ENCODE data around the gene SLC13A4. TPM values are rescaled to one million over a fixed set of nuclear protein-coding genes. Genes with fewer than 3 reads are reported as not detected.

Gene SLC13A4
- total RNA-seq, 1 experiment from 2014 or later, result not detected

DNA sequence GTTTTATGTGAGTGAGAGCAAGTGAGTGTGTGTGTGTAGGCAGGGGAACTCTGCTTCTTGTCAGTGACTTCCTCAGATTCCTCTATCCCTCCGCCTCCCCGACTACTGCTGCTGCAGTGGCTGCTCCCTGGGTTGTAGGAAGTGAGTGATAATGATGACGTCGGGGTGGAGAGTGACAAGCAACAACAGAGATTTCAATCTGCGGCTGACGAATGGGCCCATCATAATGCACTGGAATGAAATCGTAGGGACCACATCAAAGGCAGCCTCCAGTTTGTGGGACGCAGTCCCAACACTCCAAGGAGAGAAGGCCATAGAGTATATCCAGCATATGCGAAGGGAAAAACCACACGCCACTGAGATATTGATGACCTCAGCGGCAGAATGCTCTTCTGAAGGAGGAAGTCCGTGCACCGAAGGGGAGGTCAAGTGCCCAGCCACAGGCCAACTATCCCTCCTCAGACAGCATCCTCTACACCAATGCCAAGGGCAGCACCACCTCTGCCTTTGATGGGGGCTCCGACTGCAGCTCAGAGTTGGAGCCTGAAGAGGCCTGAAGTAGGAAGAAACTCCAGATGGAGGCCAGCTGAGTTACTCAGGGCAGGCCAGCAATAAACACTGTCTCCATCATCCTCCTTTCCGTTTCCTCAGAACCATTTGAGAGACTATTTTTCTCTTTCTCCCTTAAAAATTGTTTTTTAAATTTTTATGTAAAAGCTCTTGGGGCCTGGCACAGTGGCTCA lies 77.0 kb downstream of the SLC13A4 start:
- intact Hi-C loops (cut with micrococcal nuclease; ENCODE audit: unreplicated experiment), result no loop called here
- no peaks in the 10 kb centered on the region for H3K9me3 ChIP-seq (ENCODE audit: low read depth, low read length, poor library complexity, severe bottlenecking)
- ChIA-PET CTCF (interaction anchor here (0.5 kb wide), 1 partner anchor 12 kb away, joined by 4 read pairs; the partner anchor contains the start of gene STMP1), POLR2A (ENCODE audit: low non-redundant PET) (no interaction called here)
- TF ChIP-seq, protein P1, sequence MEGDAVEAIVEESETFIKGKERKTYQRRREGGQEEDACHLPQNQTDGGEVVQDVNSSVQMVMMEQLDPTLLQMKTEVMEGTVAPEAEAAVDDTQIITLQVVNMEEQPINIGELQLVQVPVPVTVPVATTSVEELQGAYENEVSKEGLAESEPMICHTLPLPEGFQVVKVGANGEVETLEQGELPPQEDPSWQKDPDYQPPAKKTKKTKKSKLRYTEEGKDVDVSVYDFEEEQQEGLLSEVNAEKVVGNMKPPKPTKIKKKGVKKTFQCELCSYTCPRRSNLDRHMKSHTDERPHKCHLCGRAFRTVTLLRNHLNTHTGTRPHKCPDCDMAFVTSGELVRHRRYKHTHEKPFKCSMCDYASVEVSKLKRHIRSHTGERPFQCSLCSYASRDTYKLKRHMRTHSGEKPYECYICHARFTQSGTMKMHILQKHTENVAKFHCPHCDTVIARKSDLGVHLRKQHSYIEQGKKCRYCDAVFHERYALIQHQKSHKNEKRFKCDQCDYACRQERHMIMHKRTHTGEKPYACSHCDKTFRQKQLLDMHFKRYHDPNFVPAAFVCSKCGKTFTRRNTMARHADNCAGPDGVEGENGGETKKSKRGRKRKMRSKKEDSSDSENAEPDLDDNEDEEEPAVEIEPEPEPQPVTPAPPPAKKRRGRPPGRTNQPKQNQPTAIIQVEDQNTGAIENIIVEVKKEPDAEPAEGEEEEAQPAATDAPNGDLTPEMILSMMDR (conservative IDR thresholded peaks at IDR 0.05; ENCODE audit: low read depth, low read length), result no peak
- no peak for TF ChIP-seq EZH2 (IDR thresholded peaks at IDR 0.05; ENCODE audit: borderline replicate concordance, low read depth, low read length, poor library complexity, severe bottlenecking)
- BruUV-seq (replicated peaks), result no TSS peak
- H3K27ac ChIP-seq (ENCODE audit: low read depth, low read length, poor library complexity, severe bottlenecking), result no peak overlapping the region
- DNase-seq (ENCODE audit: low spot score), result no peak
- H3K36me3 ChIP-seq (ENCODE audit: insufficient read depth, low read length, poor library complexity, severe bottlenecking), result peaks cover 33% of the 10 kb centered on the region
- no peaks in the 10 kb centered on the region for H3K27me3 ChIP-seq (replicated peaks; ENCODE audit: insufficient read depth, low read depth, low read length, poor library complexity)
- no peaks in the 10 kb centered on the region for H3K4me1 ChIP-seq (ENCODE audit: insufficient read depth, low read length, poor library complexity, severe bottlenecking)
- H3K4me3 ChIP-seq (ENCODE audit: low read depth, low read length, poor library complexity, severe bottlenecking), result no peak overlapping the region

DNA sequence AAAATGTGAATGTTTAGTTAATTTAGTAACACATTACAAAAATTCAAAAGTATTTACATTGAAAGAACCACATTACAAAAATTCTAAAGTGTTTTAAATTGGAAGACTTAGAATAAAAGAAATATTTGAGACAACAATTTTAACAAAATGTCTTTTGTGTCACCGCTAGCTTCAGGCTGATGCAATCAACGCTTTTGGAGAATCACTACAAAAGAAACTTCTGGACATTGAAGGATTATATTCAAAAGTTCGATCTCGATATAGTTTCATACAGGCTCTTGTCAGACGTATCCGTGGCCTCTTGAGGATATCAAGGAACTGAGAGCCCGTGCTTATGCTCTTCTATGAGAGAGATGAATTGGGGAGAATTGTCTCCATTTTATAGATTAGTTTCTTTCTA lies 79.8 kb downstream of the SLC13A4 start:
- CTCF ChIA-PET, result no interaction called here
- intact Hi-C loops (cut with micrococcal nuclease; ENCODE audit: unreplicated experiment), result no loop called here

DNA sequence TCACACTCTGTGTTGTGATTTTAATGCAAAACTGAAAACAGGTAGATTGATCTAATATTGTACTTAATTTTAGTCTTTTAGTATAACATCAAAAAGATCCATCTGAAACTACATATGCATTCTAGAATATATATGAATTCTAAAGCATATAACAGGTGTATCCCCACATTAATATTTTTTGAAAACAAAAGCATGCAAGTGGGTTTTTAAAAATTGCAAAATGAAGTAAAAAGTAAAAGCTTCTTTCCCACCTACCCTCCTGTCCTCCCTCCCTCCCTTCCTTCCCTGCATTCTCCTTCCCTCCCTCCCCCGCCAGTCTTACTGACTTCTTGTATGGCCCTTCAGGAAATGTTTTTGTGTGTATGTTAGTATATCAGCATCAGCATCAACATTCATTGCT lies 80.2 kb downstream of the SLC13A4 start:
- H3K9me3 ChIP-seq (ENCODE audit: low read depth, low read length, poor library complexity, severe bottlenecking), result no peaks in the 10 kb centered on the region
- intact Hi-C loops (cut with micrococcal nuclease; ENCODE audit: unreplicated experiment), result no loop called here
- TF ChIP-seq EZH2 (IDR thresholded peaks at IDR 0.05; ENCODE audit: borderline replicate concordance, low read depth, low read length, poor library complexity, severe bottlenecking), result no peak
- TF ChIP-seq, protein P1 (conservative IDR thresholded peaks at IDR 0.05; ENCODE audit: low read depth, low read length), result no peak
- no peak for DNase-seq (ENCODE audit: low spot score)
- no peaks in the 10 kb centered on the region for H3K27me3 ChIP-seq (replicated peaks; ENCODE audit: insufficient read depth, low read depth, low read length, poor library complexity)
- BruUV-seq (replicated peaks), result no TSS peak
- peaks cover 61% of the 10 kb centered on the region for H3K36me3 ChIP-seq (ENCODE audit: insufficient read depth, low read length, poor library complexity, severe bottlenecking)
- no peak overlapping the region for H3K4me3 ChIP-seq (ENCODE audit: low read depth, low read length, poor library complexity, severe bottlenecking)
- ChIA-PET POLR2A (ENCODE audit: low non-redundant PET) (no interaction called here), CTCF (no interaction called here)
- H3K27ac ChIP-seq (ENCODE audit: low read depth, low read length, poor library complexity, severe bottlenecking), result peak overlapping the region; percentile 25
- H3K4me1 ChIP-seq (ENCODE audit: insufficient read depth, low read length, poor library complexity, severe bottlenecking), result no peaks in the 10 kb centered on the region

More for the DNA sequence above, 79.8 kb downstream of the SLC13A4 start:
- H3K27ac ChIP-seq (ENCODE audit: low read depth, low read length, poor library complexity, severe bottlenecking), result peak overlapping the region; percentile 25
- POLR2A ChIA-PET (ENCODE audit: low non-redundant PET), result no interaction called here
- peaks cover 58% of the 10 kb centered on the region for H3K36me3 ChIP-seq (ENCODE audit: insufficient read depth, low read length, poor library complexity, severe bottlenecking)
- H3K4me3 ChIP-seq (ENCODE audit: low read depth, low read length, poor library complexity, severe bottlenecking), result no peak overlapping the region
- no peaks in the 10 kb centered on the region for H3K27me3 ChIP-seq (replicated peaks; ENCODE audit: insufficient read depth, low read depth, low read length, poor library complexity)
- H3K9me3 ChIP-seq (ENCODE audit: low read depth, low read length, poor library complexity, severe bottlenecking), result no peaks in the 10 kb centered on the region
- H3K4me1 ChIP-seq (ENCODE audit: insufficient read depth, low read length, poor library complexity, severe bottlenecking), result no peaks in the 10 kb centered on the region
- TF ChIP-seq EZH2 (IDR thresholded peaks at IDR 0.05; ENCODE audit: borderline replicate concordance, low read depth, low read length, poor library complexity, severe bottlenecking), result no peak
- TF ChIP-seq, protein P1 (conservative IDR thresholded peaks at IDR 0.05; ENCODE audit: low read depth, low read length), result no peak
- no TSS peak for BruUV-seq (replicated peaks)
- no peak for DNase-seq (ENCODE audit: low spot score)
